Measurements from ENCODE around the gene NUP54.

The NUP54 gene

DNA sequence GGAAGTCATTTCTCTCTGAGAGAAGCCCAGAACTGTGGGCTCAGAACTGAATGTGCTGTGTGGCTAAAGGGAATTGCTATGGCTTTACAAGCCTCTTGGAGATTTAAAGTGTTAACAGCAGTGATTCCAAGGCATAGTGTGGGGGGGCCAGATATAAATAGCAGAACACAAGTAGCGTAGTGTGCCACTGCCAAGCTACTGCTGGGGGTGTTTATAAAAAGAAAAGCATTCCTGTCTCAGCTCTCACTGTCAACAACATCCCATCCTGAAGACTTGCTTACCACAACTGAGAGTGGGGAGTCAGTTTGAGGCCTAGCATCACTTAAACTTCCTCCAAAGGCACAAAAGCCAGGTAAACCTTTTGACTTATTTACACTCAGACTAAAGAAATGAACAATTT lies 73.7 kb downstream of the NUP54 start, which contains the start of gene ART3:
TSS of gene ART3 (plus strand) at position 242 of the 400 bp plus-strand sequence. CDS start 1,181 bp downstream, outside the sequence.
- DNase-seq (ENCODE audit: low read depth in 2 of 3, low spot score in 2 of 3), result no peak

DNA sequence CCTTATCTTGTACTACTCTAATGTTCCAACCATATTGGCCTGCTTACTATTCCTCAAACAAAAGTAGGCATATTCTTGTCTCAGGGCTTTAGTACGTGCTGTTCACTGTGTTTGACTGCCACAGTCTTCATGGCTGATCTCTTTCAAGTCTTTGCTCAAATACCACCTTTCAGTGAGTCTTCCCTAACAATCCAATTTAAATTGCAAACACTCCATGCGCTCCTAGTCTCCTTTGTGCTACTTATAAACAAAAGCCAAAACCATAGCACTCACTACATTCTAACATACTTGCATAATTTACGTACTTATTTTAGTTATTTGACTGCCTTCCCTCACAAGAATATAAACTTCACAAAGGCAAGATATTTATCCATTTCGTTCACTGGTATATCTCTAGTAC lies 75.4 kb downstream of the NUP54 start:
- no peak for DNase-seq (ENCODE audit: low read depth in 2 of 3, low spot score in 2 of 3)

DNA sequence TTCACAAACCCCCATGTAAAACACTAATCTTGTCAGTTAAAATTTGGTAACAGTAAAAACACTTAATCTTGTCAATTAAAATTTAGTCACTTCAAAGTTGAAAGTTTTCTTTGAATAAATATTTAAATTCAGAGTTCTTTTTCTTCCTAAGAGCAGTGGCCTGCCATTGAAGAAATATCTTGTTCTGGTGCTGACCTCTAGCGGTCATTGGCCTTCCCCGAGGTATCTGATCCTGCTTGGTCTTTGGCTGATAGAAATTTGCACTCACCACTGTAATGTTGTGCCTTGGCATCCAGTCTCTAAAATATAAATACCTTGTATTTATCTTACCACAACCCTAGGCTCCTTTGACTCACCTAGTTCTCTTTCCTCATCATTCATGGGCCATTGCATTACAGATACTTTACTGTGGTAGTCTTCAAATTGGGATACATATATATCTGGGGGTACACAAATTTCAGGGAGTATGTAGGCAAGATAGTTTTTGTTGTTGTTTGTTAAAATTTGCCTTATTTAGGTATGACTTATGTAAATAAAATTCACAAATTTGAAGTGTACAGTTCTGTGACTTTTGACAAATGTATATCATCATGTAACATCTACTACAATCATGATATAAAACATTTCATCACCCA lies 80.4 kb downstream of the NUP54 start:
- DNase-seq (ENCODE audit: low read depth in 2 of 3, low spot score in 2 of 3), result peak in 2 of 3 experiments; percentile 23 to 27

DNA sequence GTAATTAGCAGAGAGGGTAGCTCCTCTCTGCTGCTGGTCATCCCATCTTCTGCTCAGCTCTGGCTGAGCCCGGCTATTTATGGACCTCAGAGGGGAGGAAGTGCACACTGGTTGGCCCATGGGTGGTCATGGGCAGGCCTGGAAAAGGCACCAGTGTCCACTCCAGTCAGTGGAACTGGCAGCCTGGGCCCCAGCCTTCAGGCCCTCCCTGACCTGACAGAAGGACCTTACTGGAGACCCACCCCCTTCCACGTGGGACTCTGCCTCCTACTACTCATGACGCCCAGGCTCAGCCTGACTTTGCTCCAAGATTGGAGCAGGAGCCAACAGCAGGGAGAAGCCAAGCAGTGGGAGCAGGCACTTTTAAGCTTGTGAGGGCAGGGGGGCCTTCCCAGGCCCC lies 81.7 kb downstream of the NUP54 start:
- no peak for DNase-seq (ENCODE audit: low read depth in 2 of 3, low spot score in 2 of 3)
